Breast epithelium (tissue), 3 donors: Measurements from ENCODE around the gene THADA.

ENCODE experiments used
- POLR2A ChIP-seq: fragments of 450-650 bp; IDR thresholded peaks from one replicate; pipeline ENCODE4 v1.6.1; 2016; ENCODE audit warnings: antibody characterized with exemption, mild to moderate bottlenecking, moderate library complexity
- TF ChIP-seq, protein P1 (sequence below), 3 donors: fragments of 450-650 bp; IDR thresholded peaks; one replicate each; pipeline ENCODE4 v1.5.1; 2016 to 2017; ENCODE audit warnings: antibody characterized with exemption in 3 of 3, mild to moderate bottlenecking in 3 of 3, moderate library complexity in 3 of 3

DNA sequence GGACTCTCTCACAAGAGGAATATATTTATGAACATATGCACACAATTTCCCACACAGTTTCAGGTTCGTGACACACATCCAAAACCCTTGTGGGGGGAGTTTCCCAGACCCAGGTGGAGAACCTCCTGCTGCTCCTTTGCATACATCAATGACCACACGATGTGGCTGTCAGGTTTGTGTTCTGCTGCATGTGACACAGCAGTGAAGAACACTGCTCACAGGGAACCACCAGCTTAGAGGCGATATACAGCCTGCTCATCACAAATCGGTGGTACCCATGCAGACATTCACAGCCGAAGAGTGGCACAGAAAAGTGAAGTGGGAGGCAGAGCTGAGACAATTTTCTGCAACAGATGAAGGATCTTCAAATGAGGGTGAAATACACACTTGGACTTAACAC, 193.8 kb downstream of the THADA start:
- TF ChIP-seq, protein P1, sequence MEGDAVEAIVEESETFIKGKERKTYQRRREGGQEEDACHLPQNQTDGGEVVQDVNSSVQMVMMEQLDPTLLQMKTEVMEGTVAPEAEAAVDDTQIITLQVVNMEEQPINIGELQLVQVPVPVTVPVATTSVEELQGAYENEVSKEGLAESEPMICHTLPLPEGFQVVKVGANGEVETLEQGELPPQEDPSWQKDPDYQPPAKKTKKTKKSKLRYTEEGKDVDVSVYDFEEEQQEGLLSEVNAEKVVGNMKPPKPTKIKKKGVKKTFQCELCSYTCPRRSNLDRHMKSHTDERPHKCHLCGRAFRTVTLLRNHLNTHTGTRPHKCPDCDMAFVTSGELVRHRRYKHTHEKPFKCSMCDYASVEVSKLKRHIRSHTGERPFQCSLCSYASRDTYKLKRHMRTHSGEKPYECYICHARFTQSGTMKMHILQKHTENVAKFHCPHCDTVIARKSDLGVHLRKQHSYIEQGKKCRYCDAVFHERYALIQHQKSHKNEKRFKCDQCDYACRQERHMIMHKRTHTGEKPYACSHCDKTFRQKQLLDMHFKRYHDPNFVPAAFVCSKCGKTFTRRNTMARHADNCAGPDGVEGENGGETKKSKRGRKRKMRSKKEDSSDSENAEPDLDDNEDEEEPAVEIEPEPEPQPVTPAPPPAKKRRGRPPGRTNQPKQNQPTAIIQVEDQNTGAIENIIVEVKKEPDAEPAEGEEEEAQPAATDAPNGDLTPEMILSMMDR (IDR thresholded peaks at IDR 0.05): no peak
- no peak for TF ChIP-seq POLR2A
